ENCODE results near the gene CYP27C1.

The CYP27C1 gene

DNA sequence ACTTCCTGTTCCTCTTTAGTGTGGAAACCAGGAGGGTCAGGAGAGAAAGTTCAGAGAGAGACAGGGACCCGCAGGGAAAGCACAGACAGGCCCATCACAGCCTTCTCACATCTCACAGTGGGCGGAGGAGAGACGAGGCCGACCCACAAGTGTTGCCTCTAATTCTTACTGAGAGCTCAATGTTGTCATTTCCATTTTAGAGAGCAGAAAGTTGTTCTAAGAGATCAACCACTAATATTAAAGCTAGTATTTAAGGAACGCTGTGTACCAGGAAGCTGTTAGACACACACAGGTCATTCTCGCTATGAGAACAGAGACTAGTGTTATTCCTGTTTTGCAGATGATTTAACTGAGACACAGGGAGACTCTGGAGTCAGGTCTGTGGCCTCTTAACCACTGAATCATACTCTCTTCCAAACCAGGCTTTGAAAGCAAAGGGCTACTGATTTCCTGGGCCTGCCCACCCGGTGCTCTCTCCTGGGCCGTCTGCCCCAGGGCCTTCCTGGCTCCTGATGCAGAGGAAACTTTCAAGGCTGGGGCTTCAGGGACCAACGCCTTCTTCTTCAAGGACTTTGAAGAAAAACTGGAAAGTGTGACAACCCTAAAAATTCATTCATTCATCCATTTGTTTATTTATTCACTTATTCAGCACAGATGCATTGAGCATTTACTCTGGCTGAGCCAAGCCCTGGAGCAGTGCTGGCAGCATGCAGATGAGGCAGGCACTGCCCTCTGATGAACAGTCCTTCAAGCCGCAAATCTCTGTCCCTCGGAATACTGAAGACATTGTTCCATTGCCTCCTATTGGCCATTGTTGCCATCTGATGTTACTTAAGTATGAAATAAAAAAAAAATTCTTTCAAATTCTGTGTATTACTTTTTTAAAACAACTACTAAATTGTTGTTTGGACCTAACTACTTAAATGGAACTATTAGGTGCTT is 76.0 kb downstream of the CYP27C1 start:
- peak; percentile 18 for TF ChIP-seq CTCF (IDR thresholded peaks at IDR 0.05; ENCODE audit: low read depth, low read length)
- no peak for DNase-seq (ENCODE audit: extremely low read depth, low read depth)

GRCh38 chr2:127142663-127143630 is 77.2 kb downstream of the CYP27C1 start:
- no peak; the same call in none of the 2 replicates for TF ChIP-seq CTCF (IDR thresholded peaks at IDR 0.05; ENCODE audit: low read depth, low read length)

DNA sequence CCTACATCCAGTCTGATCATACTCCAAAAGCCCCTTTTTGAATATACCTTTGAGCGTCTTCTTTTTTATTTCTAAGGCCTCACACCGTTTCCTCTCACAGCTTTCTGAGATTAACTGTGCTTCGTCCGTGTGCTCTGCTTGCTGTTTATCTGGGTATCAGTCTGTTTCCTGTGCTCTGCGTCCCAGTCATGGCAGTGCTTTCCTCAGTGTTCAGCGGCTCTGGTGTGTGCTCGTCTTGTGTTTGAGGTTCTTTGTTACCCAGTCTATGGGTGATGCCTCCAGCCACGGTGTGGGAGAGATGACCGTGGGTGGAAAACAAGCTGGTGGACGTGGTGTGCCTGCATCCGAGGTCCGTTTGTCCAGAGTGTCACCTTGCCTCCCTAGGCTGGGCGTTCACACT is 79.6 kb downstream of the CYP27C1 start:
- no peak for DNase-seq (ENCODE audit: extremely low read depth, low read depth)
- no peak for TF ChIP-seq CTCF (IDR thresholded peaks at IDR 0.05; ENCODE audit: low read depth, low read length)

More at GRCh38 chr2:127142663-127143630, 77.2 kb downstream of the CYP27C1 start:
- DNase-seq (ENCODE audit: extremely low read depth, low read depth): no peak

DNA sequence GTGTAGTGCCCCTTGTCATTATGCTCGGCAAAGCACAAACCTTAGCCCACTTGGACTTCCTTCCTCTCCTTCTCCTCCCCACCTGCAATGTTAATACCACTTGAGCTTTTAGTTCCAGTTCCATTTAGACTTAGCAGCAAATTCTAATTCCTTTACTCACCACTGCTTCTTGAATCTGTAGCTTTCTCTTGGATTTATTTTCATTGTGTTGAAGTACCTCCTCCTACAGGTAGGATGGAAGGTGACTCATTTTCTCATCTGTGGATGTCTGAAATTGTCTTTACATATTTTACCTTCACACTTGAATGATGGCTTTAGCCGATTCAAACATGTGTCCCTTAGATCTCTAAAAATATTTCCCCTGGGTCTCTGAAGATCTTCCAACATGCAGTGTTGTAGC is 80.3 kb downstream of the CYP27C1 start:
- no peak for DNase-seq (ENCODE audit: extremely low read depth, low read depth)
- no peak for TF ChIP-seq CTCF (IDR thresholded peaks at IDR 0.05; ENCODE audit: low read depth, low read length)

DNA sequence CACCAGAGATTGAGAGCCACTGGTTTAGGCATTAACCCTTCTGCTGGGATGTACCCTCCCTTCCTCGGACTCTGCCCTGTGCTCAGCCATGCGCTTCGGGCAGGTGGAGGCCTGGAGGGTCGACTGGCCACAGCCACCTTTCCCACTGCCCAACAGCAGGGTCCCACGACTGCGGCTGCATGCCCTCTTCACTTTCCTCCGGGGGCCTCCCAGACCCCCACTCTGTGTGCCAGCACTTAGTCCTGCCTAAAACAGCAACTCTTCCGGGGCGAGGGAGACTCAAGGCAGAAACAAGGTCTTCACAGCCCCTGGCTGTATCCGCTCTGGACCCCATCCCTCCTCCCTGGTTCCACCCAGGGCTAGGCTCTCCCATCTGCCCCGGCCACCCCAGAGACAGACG is 81.8 kb downstream of the CYP27C1 start:
- no peak for DNase-seq (ENCODE audit: extremely low read depth, low read depth)
- no peak for TF ChIP-seq CTCF (IDR thresholded peaks at IDR 0.05; ENCODE audit: low read depth, low read length)

DNA sequence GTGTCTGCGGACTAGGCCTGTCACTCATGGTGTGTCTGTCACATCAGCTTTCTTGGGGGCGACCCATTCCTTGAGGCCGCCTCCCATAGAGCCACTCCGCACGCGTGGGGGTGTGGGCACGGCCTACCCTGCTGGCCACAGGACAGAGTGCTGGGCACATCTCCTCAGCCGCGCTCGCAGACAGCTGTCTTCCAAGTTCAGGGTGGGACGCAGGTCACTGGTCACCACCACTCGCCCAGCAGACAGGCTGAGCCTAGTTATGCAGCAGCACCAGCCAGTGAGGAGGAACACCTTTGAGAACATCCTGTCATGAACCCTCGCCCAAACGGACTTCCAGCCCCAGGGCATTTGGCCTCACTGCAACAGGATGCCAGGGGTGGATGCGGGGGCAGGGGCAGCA is 82.4 kb downstream of the CYP27C1 start:
- no peak for TF ChIP-seq CTCF (IDR thresholded peaks at IDR 0.05; ENCODE audit: low read depth, low read length)

More for the DNA sequence above, 82.4 kb downstream of the CYP27C1 start:
- DNase-seq (ENCODE audit: extremely low read depth, low read depth): no peak

Measured in AG09319 (cell line).